B cell (primary cell): Measurements from ENCODE around the gene TRAPPC2. TPM values are rescaled to one million over a fixed set of nuclear protein-coding genes. Genes with fewer than 3 reads are reported as not detected.

Experiments used
- ATAC-seq: fragments of 200-7000 bp; cut with Tn5 transposase; one replicate; pipeline ENCODE4 v1.10.0; 2021; ENCODE audit warnings: low read depth, mild to moderate bottlenecking, moderate number of reproducible peaks, moderate library complexity
- CTCF ChIA-PET: fragments of 350-600 bp; sonication (Branson Sonifier 250); formaldehyde crosslinking; loops from one replicate; lab custom pipeline; 2021; ENCODE audit warnings: antibody characterized with exemption, inconsistent platforms; lab: Charles Lee
- POLR2A ChIA-PET: fragments of 350-600 bp; sonication (Branson Sonifier 250); formaldehyde crosslinking; loops from one replicate; lab custom pipeline; 2021; ENCODE audit warnings: antibody characterized with exemption; lab: Charles Lee
- DNase-seq: peaks from one replicate; pipeline ENCODE4 v3.0.0; 2013
- H2AFZ ChIP-seq: 2 replicates; pipeline ENCODE4 v1.6.1; 2012; ENCODE audit warnings: mild to moderate bottlenecking, low read depth, low read length; ENCODE audit not compliant: insufficient read depth, poor library complexity, severe bottlenecking
- H3K27ac ChIP-seq, 2 donors: 1 replicate in 1 of 2; 2 replicates in 1 of 2; pipeline ENCODE4 v1.5.1; 2012 to 2013; ENCODE audit warnings: low read length in 2 of 2, mild to moderate bottlenecking in 2 of 2, moderate library complexity in 1 of 2
- H3K27me3 ChIP-seq, 4 experiments: fragments of 200-600 bp in 1 of 4; sonication (generic) in 1 of 4; replicated peaks in 1 of 4; 1 replicate in 2 of 4; 2 replicates in 2 of 4; pipeline versions ENCODE4 v1.6.1 to v1.7.0; 2013 to 2016; ENCODE audit warnings: low read length in 3 of 4, mild to moderate bottlenecking in 2 of 4, mixed read lengths in 1 of 4, moderate library complexity in 1 of 4; ENCODE audit not compliant: insufficient read depth in 4 of 4, control insufficient read depth in 3 of 4; ENCODE audit errors: control extremely low read depth in 1 of 4
- H3K36me3 ChIP-seq, 2 experiments: replicated peaks in 1 of 2; 1 replicate in 1 of 2; 2 replicates in 1 of 2; pipeline versions ENCODE4 v1.6.1 to v1.7.1; 2013; ENCODE audit warnings: low read length in 1 of 2; ENCODE audit not compliant: insufficient read depth in 2 of 2, control insufficient read depth in 1 of 2; ENCODE audit errors: control extremely low read depth in 1 of 2, extremely low read depth in 1 of 2
- H3K4me1 ChIP-seq, 2 donors: fragments of 200-600 bp in 1 of 2; sonication (generic) in 1 of 2; 1 replicate in 1 of 2; 2 replicates in 1 of 2; pipeline versions ENCODE4 v1.5.1 to v1.6.1; 2013 to 2017; ENCODE audit warnings: low read length in 2 of 2; ENCODE audit not compliant: control insufficient read depth in 2 of 2, insufficient read depth in 2 of 2
- H3K4me2 ChIP-seq: replicated peaks from 2 replicates; pipeline ENCODE3; 2012; ENCODE audit warnings: mild to moderate bottlenecking, low read depth, low read length; ENCODE audit not compliant: poor library complexity, severe bottlenecking
- H3K4me3 ChIP-seq, 5 experiments: fragments of 200-600 bp in 1 of 5; sonication (generic) in 1 of 5; 1 replicate in 3 of 5; 2 replicates in 2 of 5; pipeline versions ENCODE4 v1.5.1 to v1.7.0; 2011 to 2016; ENCODE audit warnings: low read length in 4 of 5, mild to moderate bottlenecking in 4 of 5, low read depth in 2 of 5, control low read depth in 1 of 5, moderate library complexity in 1 of 5; ENCODE audit not compliant: insufficient read depth in 1 of 5; ENCODE audit errors: control extremely low read depth in 1 of 5, extremely low read depth in 1 of 5
- H3K79me2 ChIP-seq: fragments of 200-600 bp; sonication (generic); one replicate; pipeline ENCODE4 v1.6.0; 2016; ENCODE audit warnings: low read length; ENCODE audit not compliant: control insufficient read depth, insufficient read depth
- H3K9ac ChIP-seq: fragments of 200-600 bp; sonication (generic); 2 replicates; pipeline ENCODE4 v1.6.1; 2017; ENCODE audit warnings: mild to moderate bottlenecking, low read length, moderate library complexity
- H3K9me3 ChIP-seq, 3 donors: one replicate each; pipeline versions ENCODE4 v1.6.1 to v1.7.1; 2013; ENCODE audit warnings: low read length in 2 of 3; ENCODE audit not compliant: control insufficient read depth in 2 of 3, insufficient read depth in 1 of 3; ENCODE audit errors: control extremely low read depth in 1 of 3
- H4K20me1 ChIP-seq: 2 replicates; pipeline ENCODE4 v1.6.0; 2012; ENCODE audit warnings: mild to moderate bottlenecking, low read length; ENCODE audit not compliant: insufficient read depth, control insufficient read depth, poor library complexity, severe bottlenecking
- H3K27ac Mint-ChIP-seq: one replicate; pipeline ENCODE4 v1.8.0; 2021; ENCODE audit warnings: mixed read lengths
- H3K27me3 Mint-ChIP-seq: one replicate; pipeline ENCODE4 v1.8.0; 2021; ENCODE audit warnings: mixed read lengths
- H3K4me1 Mint-ChIP-seq: one replicate; pipeline ENCODE4 v1.8.0; 2021; ENCODE audit warnings: mixed read lengths
- H3K4me3 Mint-ChIP-seq: one replicate; pipeline ENCODE4 v1.8.0; 2021; ENCODE audit warnings: mixed read lengths
- H3K9me3 Mint-ChIP-seq: one replicate; pipeline ENCODE4 v1.8.0; 2022; ENCODE audit warnings: mixed read lengths; ENCODE audit not compliant: insufficient read depth
- EZH2 ChIP-seq: IDR thresholded peaks from 2 replicates; pipeline ENCODE4 v1.6.1; 2012; ENCODE audit warnings: borderline replicate concordance, low read depth, mild to moderate bottlenecking, moderate library complexity, low read length; ENCODE audit not compliant: insufficient read depth, poor library complexity, severe bottlenecking
- WGBS: methylation state at CpG from one replicate; pipeline ENCODE4 v1.1.5; 2013; ENCODE audit warnings: missing lambda C conversion rate; ENCODE audit not compliant: insufficient coverage; 5-methylcytosine and 5-hydroxymethylcytosine counted together
- intact Hi-C: fragments of 100-400 bp; cut with micrococcal nuclease; formaldehyde crosslinking; loops from one replicate; pipeline ENCODE4 v1.10.0; 2022
- polyA plus RNA-seq: library from polyadenylated mRNA; depleted of rRNA; stranded (reverse); fragments of >200 nt; gene quantifications from 2 replicates; pipeline ENCODE4 v1.2.3, GENCODE V29; 2012
- total RNA-seq, 2 donors: library from RNA; stranded (reverse); fragments of 120-200 nt in 1 of 2; gene quantifications; 1 replicate in 1 of 2; 2 replicates in 1 of 2; pipeline versions ENCODE4 v1.2.3 to v1.2.4, GENCODE V29; 2013 to 2022
- TF ChIP-seq, protein P1 (sequence below): fragments of 200-600 bp; IDR thresholded peaks from one replicate; pipeline ENCODE4 v1.8.0; 2022; ENCODE audit warnings: antibody characterized with exemption, mild to moderate bottlenecking

TRAPPC2 gene
- total and polyA plus RNA-seq, 2 donors (not counting 1 experiment from before 2014, with no cell fraction given) = 27.0 to 28.0 TPM

DNA sequence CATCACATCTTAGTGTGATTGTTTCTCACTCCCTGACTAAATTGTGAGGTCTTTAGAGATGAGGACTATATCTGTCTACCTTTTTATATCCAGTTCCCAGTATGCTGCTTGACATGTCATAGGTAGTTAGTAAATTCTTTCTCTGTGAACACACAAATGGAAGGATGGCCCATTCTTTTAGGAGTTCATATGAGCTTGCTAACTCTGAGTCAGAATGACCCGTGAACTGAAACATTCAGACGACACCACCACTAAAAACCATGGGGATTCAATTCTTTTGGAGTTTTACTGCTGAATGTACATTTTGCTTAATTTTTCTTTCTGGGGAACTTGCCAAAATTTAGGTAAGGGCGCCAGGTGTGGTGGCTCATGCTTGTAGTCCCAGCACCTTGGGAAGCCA is 14.1 kb upstream of the TRAPPC2 start:
- no CpG with 5 or more reads among the region's 3 CpGs for WGBS
- no peak overlapping the region for H3K27ac ChIP-seq
- H3K36me3 ChIP-seq = peaks cover 0 to 52% of the 10 kb centered on the region in 2 experiments
- peaks cover 11% of the 10 kb centered on the region for H3K79me2 ChIP-seq
- Mint-ChIP-seq H3K4me1 (peaks cover 43% of the 10 kb centered on the region), H3K27me3 (no peaks in the 10 kb centered on the region), H3K9me3 (no peaks in the 10 kb centered on the region), H3K4me3 (no peak overlapping the region), H3K27ac (peak overlapping the region; percentile 26)
- H3K4me1 ChIP-seq = peaks cover 26 to 28% of the 10 kb centered on the region in 2 donors
- no peaks in the 10 kb centered on the region for H4K20me1 ChIP-seq
- TF ChIP-seq EZH2 = no peak
- TF ChIP-seq, protein P1, sequence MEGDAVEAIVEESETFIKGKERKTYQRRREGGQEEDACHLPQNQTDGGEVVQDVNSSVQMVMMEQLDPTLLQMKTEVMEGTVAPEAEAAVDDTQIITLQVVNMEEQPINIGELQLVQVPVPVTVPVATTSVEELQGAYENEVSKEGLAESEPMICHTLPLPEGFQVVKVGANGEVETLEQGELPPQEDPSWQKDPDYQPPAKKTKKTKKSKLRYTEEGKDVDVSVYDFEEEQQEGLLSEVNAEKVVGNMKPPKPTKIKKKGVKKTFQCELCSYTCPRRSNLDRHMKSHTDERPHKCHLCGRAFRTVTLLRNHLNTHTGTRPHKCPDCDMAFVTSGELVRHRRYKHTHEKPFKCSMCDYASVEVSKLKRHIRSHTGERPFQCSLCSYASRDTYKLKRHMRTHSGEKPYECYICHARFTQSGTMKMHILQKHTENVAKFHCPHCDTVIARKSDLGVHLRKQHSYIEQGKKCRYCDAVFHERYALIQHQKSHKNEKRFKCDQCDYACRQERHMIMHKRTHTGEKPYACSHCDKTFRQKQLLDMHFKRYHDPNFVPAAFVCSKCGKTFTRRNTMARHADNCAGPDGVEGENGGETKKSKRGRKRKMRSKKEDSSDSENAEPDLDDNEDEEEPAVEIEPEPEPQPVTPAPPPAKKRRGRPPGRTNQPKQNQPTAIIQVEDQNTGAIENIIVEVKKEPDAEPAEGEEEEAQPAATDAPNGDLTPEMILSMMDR = no peak
- no peak overlapping the region for H3K4me2 ChIP-seq
- ATAC-seq (no peak), DNase-seq (no peak)
- H3K9ac ChIP-seq = no peak overlapping the region
- H3K27me3 ChIP-seq = no peaks in the 10 kb centered on the region
- H3K9me3 ChIP-seq = no peaks in the 10 kb centered on the region
- ChIA-PET CTCF (interaction anchor here (0.9 to 3.4 kb wide), 8 partner anchors 9 to 284 kb away, joined by 3 to 10 read pairs (median 3); no protein-coding TSS in a partner anchor), POLR2A (interaction anchor here (1.1 kb wide), 1 partner anchor 90 kb away, joined by 3 read pairs; no protein-coding TSS in a partner anchor)
- intact Hi-C loops = loop anchor here (2.0 kb wide), 1 partner anchor 14 kb away; the partner anchor contains the start of genes OFD1 and TRAPPC2
- no peak overlapping the region for H3K4me3 ChIP-seq
- no peak overlapping the region for H2AFZ ChIP-seq

DNA sequence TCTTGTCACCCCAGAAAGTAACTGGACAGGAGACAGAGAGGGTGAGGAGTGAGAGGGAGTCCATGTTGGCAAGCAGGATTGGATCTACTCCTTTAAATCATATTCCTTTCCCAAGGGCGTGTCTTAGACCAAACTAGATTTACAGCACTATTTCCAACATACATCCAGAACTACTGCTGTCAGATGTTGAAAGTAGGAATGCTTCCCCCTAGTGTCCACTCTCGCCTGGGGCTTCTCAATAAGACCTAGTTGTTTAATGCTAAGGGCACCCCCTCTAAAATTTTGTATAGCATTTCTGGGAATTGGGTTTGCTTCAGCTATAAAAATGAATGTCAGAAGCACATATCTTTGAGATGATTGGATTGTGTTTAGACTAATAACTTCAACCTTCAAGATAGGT is 13.4 kb upstream of the TRAPPC2 start:
- no peak overlapping the region for H3K9ac ChIP-seq
- CTCF ChIA-PET = interaction anchor here (0.9 to 3.4 kb wide), 8 partner anchors 9 to 284 kb away, joined by 3 to 10 read pairs (median 3); no protein-coding TSS in a partner anchor
- no peaks in the 10 kb centered on the region for H4K20me1 ChIP-seq
- H3K9me3 Mint-ChIP-seq = no peaks in the 10 kb centered on the region
- H3K9me3 ChIP-seq = no peaks in the 10 kb centered on the region
- POLR2A ChIA-PET = interaction anchor here (1.1 kb wide), 1 partner anchor 89 kb away, joined by 3 read pairs; no protein-coding TSS in a partner anchor
- H3K4me2 ChIP-seq = no peak overlapping the region
- no peaks in the 10 kb centered on the region for H3K27me3 ChIP-seq
- no peak overlapping the region for H2AFZ ChIP-seq
- peaks cover 0 to 49% of the 10 kb centered on the region in 2 experiments for H3K36me3 ChIP-seq
- peaks cover 26 to 27% of the 10 kb centered on the region in 2 donors for H3K4me1 ChIP-seq
- H3K27ac ChIP-seq = no peak overlapping the region
- H3K27ac Mint-ChIP-seq = peak overlapping the region; percentile 53
- no peak overlapping the region for H3K4me3 Mint-ChIP-seq
- H3K27me3 Mint-ChIP-seq = no peaks in the 10 kb centered on the region
- no peak overlapping the region for H3K4me3 ChIP-seq
- DNase-seq (peak; percentile 56), ATAC-seq (peak; percentile 53)
- no CpG with 5 or more reads among the region's 2 CpGs for WGBS
- peaks cover 15% of the 10 kb centered on the region for H3K79me2 ChIP-seq
- TF ChIP-seq EZH2 = no peak
- TF ChIP-seq, protein P1 = peak; percentile 18
- peaks cover 44% of the 10 kb centered on the region for H3K4me1 Mint-ChIP-seq
- intact Hi-C loops = loop anchor here (2.0 kb wide), 1 partner anchor 13 kb away; the partner anchor contains the start of genes OFD1 and TRAPPC2
